ENCODE results near the gene TMEM132A.

- no peak for TF ChIP-seq CTCF (IDR thresholded peaks at IDR 0.05)
- no peak for TF ChIP-seq POLR2A (IDR thresholded peaks at IDR 0.05)
- no peak for TF ChIP-seq POLR2AphosphoS5 (IDR thresholded peaks at IDR 0.05)
- TF ChIP-seq EP300 (IDR thresholded peaks at IDR 0.05) = no peak
Observed at GRCh38 chr11:60972182-60973030, 48.1 kb downstream of the TMEM132A start.

Data from gastroesophageal sphincter (tissue), 3 donors.